HEK293 (cell line): ENCODE data around the gene NRF1.
A peak's percentile ranks its signal among the peaks of the same experiment; 100 is the strongest.

Source experiments
- CTCF ChIA-PET: fragments of 350-600 bp; formaldehyde crosslinking; extraction: SDS; loops from one replicate; lab custom pipeline; 2021; ENCODE audit warnings: antibody characterized with exemption; lab: Yijun Ruan, JAX
- POLR2A ChIA-PET: fragments of 300-600 bp; formaldehyde crosslinking; extraction: SDS; loops from one replicate; lab custom pipeline; 2020; ENCODE audit warnings: antibody characterized with exemption, inconsistent platforms; lab: Yijun Ruan, JAX
- H3K27ac ChIP-seq: fragments of 200-500 bp; sonication (Bioruptor generic); 2 replicates; pipeline ENCODE4 v1.5.1; 2014; ENCODE audit warnings: low read depth, low read length, control low read depth, inconsistent platforms; ENCODE audit errors: extremely low read depth
- H3K36me3 ChIP-seq, 2 experiments: fragments of 200-500 bp in 1 of 2; sonication (Bioruptor generic) in 1 of 2; 1 replicate in 1 of 2; 2 replicates in 1 of 2; pipeline ENCODE4 v1.5.1; 2014 to 2017; ENCODE audit warnings: inconsistent platforms in 2 of 2, low read length in 2 of 2; ENCODE audit not compliant: control insufficient read depth in 2 of 2, insufficient read depth in 1 of 2
- H3K4me1 ChIP-seq: fragments of 200-500 bp; sonication (Bioruptor generic); 2 replicates; pipeline ENCODE4 v1.5.1; 2014; ENCODE audit warnings: mild to moderate bottlenecking, low read length, inconsistent platforms; ENCODE audit not compliant: control insufficient read depth, insufficient read depth
- H3K4me3 ChIP-seq: 2 replicates; pipeline ENCODE4 v1.5.1; 2011; ENCODE audit warnings: low read depth, mild to moderate bottlenecking, control low read depth, low read length, moderate library complexity
- H3K9me3 ChIP-seq: fragments of 200-500 bp; sonication (Bioruptor generic); 2 replicates; pipeline ENCODE4 v1.5.1; 2014; ENCODE audit warnings: low read depth, low read length, inconsistent platforms; ENCODE audit not compliant: control insufficient read depth, insufficient read depth
- GLI2 ChIP-seq: fragments of 450-650 bp; formaldehyde crosslinking; IDR thresholded peaks from 2 replicates; pipeline ENCODE4; 2017; ENCODE audit warnings: missing biosample characterization, missing genetic modification characterization, low read depth, borderline replicate concordance
- GLIS2 ChIP-seq: fragments of 450-650 bp; formaldehyde crosslinking; IDR thresholded peaks from 2 replicates; pipeline ENCODE4 v1.5.1; 2016; ENCODE audit warnings: missing biosample characterization, missing genetic modification characterization
- HIC1 ChIP-seq: fragments of 450-650 bp; formaldehyde crosslinking; IDR thresholded peaks from 2 replicates; pipeline ENCODE4 v1.5.1; 2016; ENCODE audit warnings: missing biosample characterization, missing genetic modification characterization
- KLF1 ChIP-seq: fragments of 450-650 bp; formaldehyde crosslinking; IDR thresholded peaks from 2 replicates; pipeline ENCODE4 v1.5.1; 2016; ENCODE audit warnings: missing biosample characterization, missing genetic modification characterization
- WT1 ChIP-seq: fragments of 450-650 bp; formaldehyde crosslinking; IDR thresholded peaks from 2 replicates; pipeline ENCODE4 v1.5.1; 2016; ENCODE audit warnings: missing biosample characterization, missing genetic modification characterization
- ZNF23 ChIP-seq: fragments of 450-650 bp; formaldehyde crosslinking; IDR thresholded peaks from 2 replicates; pipeline ENCODE4 v1.5.1; 2016; ENCODE audit warnings: missing biosample characterization, missing genetic modification characterization, borderline replicate concordance
- ZNF394 ChIP-seq: fragments of 450-650 bp; formaldehyde crosslinking; IDR thresholded peaks from 2 replicates; pipeline ENCODE4 v1.5.1; 2016; ENCODE audit warnings: missing biosample characterization, missing genetic modification characterization, mild to moderate bottlenecking, moderate library complexity, borderline replicate concordance
- ZNF426 ChIP-seq: fragments of 450-650 bp; formaldehyde crosslinking; IDR thresholded peaks from 2 replicates; pipeline ENCODE4 v1.5.1; 2017; ENCODE audit warnings: missing biosample characterization, missing genetic modification characterization, mild to moderate bottlenecking, inconsistent platforms, moderate library complexity
- ZNF48 ChIP-seq: fragments of 450-650 bp; formaldehyde crosslinking; IDR thresholded peaks from 2 replicates; pipeline ENCODE4 v1.5.1; 2016; ENCODE audit warnings: missing biosample characterization, missing genetic modification characterization
- ZNF626 ChIP-seq: fragments of 450-650 bp; sonication (Bioruptor Pico); formaldehyde crosslinking; IDR thresholded peaks from 2 replicates; pipeline ENCODE4 v1.5.1; 2018; ENCODE audit warnings: missing biosample characterization, missing genetic modification characterization, inconsistent platforms
- TF ChIP-seq, protein P1 (sequence below): sonication (generic); formaldehyde crosslinking; IDR thresholded peaks from 2 replicates; pipeline ENCODE4 v1.8.1; 2022; ENCODE audit warnings: mild to moderate bottlenecking, moderate library complexity, missing genetic modification reagents
- TF ChIP-seq, protein P2 (sequence below): fragments of 450-650 bp; IDR thresholded peaks from 2 replicates; pipeline ENCODE4 v1.5.1; 2018; ENCODE audit warnings: missing biosample characterization, missing genetic modification characterization
- TF ChIP-seq, protein P3 (sequence below): fragments of 450-650 bp; formaldehyde crosslinking; IDR thresholded peaks from 2 replicates; pipeline ENCODE4 v1.5.1; 2016; ENCODE audit warnings: missing biosample characterization, missing genetic modification characterization, borderline replicate concordance

NRF1 gene

GRCh38 chr7:129799350-129799955, 187.9 kb downstream of the NRF1 start:
- H3K27ac ChIP-seq = no peak overlapping the region
- H3K4me1 ChIP-seq = no peaks in the 10 kb centered on the region
- no peaks in the 10 kb centered on the region for H3K9me3 ChIP-seq
- CTCF ChIA-PET = no interaction called here
- no peaks in the 10 kb centered on the region for H3K36me3 ChIP-seq
- POLR2A ChIA-PET = no interaction called here
- no peak overlapping the region for H3K4me3 ChIP-seq
- TF ChIP-seq, protein P1, sequence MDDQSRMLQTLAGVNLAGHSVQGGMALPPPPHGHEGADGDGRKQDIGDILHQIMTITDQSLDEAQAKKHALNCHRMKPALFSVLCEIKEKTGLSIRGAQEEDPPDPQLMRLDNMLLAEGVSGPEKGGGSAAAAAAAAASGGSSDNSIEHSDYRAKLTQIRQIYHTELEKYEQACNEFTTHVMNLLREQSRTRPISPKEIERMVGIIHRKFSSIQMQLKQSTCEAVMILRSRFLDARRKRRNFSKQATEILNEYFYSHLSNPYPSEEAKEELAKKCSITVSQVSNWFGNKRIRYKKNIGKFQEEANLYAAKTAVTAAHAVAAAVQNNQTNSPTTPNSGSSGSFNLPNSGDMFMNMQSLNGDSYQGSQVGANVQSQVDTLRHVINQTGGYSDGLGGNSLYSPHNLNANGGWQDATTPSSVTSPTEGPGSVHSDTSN (CRISPR knock-in tag) = no peak
- TF ChIP-seq HIC1 (tag by site-specific recombination) = peak; percentile 33; the same call in 1 of the 2 replicates

DNA sequence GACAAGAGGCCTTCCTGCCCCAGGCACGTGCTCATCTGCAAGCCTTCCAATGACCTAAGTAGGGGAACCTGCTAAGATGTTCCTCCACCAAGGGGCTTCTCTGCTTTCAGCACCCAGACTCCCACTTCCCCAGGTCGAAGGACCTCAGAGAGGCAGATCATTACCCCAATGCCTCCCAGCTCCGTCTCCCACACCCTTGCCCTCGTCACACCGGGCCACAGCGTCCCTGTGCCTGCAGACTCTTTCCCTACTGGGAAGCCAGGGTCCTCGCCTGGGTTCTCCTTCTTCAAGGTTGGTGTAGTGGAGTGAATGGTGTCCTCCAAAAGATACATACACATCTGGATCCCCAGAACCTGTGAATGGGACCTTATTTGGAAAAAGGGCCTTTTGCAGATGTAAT, 189.4 kb downstream of the NRF1 start:
- ChIA-PET CTCF (interaction anchor here (0.6 to 0.7 kb wide), 2 partner anchors 28 to 430 kb away, joined by 3 read pairs; no protein-coding TSS in a partner anchor), POLR2A (no interaction called here)
- H3K9me3 ChIP-seq = no peaks in the 10 kb centered on the region
- no peaks in the 10 kb centered on the region for H3K4me1 ChIP-seq
- no peak overlapping the region for H3K4me3 ChIP-seq
- no peak overlapping the region for H3K27ac ChIP-seq
- TF ChIP-seq GLIS2 (tag by site-specific recombination) (no peak), ZNF23 (tag by site-specific recombination) (no peak), ZNF394 (tag by site-specific recombination) (no peak)
- TF ChIP-seq, protein P2, sequence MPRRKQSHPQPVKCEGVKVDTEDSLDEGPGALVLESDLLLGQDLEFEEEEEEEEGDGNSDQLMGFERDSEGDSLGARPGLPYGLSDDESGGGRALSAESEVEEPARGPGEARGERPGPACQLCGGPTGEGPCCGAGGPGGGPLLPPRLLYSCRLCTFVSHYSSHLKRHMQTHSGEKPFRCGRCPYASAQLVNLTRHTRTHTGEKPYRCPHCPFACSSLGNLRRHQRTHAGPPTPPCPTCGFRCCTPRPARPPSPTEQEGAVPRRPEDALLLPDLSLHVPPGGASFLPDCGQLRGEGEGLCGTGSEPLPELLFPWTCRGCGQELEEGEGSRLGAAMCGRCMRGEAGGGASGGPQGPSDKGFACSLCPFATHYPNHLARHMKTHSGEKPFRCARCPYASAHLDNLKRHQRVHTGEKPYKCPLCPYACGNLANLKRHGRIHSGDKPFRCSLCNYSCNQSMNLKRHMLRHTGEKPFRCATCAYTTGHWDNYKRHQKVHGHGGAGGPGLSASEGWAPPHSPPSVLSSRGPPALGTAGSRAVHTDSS (tag by site-specific recombination) = no peak
- H3K36me3 ChIP-seq = no peaks in the 10 kb centered on the region

DNA sequence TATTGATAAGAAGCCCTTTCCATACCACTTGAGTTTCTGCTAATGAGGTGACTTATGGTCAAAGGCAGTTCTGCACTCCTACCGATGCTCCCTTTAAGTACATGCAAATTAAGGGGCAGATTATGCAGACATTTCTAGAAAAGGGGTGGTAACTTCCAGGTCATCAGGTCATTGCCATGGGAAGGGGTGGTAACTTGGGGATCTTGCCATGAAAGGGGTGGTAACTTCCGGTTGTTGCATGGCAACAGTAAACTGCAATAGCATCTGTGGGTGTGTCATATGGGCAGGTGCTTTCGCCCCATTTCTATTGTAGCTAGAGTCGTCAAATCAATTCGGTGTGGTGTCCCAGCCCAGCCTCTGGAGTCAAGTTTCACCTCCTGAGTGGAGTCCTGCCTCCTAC, 190.4 kb downstream of the NRF1 start:
- TF ChIP-seq KLF1 (tag by site-specific recombination) (peak; percentile 55; the same call in 1 of the 2 replicates), ZNF426 (tag by site-specific recombination) (no peak)
- POLR2A ChIA-PET = no interaction called here
- H3K4me3 ChIP-seq = no peak overlapping the region
- H3K36me3 ChIP-seq = no peaks in the 10 kb centered on the region
- H3K9me3 ChIP-seq = no peaks in the 10 kb centered on the region
- no peak overlapping the region for H3K27ac ChIP-seq
- H3K4me1 ChIP-seq = no peaks in the 10 kb centered on the region
- CTCF ChIA-PET = no interaction called here

GRCh38 chr7:129803546-129804081, 192.1 kb downstream of the NRF1 start:
- Histone ChIP-seq H3K4me3 (no peak overlapping the region), H3K4me1 (no peaks in the 10 kb centered on the region), H3K36me3 (no peaks in the 10 kb centered on the region), H3K27ac (no peak overlapping the region), H3K9me3 (no peaks in the 10 kb centered on the region)
- POLR2A ChIA-PET = no interaction called here
- CTCF ChIA-PET = no interaction called here
- no peak for TF ChIP-seq WT1 (tag by site-specific recombination)
- TF ChIP-seq ZNF48 (tag by site-specific recombination) = no peak
- no peak for TF ChIP-seq HIC1 (tag by site-specific recombination)
- TF ChIP-seq ZNF626 (tag by site-specific recombination) = no peak
- TF ChIP-seq, protein P3, sequence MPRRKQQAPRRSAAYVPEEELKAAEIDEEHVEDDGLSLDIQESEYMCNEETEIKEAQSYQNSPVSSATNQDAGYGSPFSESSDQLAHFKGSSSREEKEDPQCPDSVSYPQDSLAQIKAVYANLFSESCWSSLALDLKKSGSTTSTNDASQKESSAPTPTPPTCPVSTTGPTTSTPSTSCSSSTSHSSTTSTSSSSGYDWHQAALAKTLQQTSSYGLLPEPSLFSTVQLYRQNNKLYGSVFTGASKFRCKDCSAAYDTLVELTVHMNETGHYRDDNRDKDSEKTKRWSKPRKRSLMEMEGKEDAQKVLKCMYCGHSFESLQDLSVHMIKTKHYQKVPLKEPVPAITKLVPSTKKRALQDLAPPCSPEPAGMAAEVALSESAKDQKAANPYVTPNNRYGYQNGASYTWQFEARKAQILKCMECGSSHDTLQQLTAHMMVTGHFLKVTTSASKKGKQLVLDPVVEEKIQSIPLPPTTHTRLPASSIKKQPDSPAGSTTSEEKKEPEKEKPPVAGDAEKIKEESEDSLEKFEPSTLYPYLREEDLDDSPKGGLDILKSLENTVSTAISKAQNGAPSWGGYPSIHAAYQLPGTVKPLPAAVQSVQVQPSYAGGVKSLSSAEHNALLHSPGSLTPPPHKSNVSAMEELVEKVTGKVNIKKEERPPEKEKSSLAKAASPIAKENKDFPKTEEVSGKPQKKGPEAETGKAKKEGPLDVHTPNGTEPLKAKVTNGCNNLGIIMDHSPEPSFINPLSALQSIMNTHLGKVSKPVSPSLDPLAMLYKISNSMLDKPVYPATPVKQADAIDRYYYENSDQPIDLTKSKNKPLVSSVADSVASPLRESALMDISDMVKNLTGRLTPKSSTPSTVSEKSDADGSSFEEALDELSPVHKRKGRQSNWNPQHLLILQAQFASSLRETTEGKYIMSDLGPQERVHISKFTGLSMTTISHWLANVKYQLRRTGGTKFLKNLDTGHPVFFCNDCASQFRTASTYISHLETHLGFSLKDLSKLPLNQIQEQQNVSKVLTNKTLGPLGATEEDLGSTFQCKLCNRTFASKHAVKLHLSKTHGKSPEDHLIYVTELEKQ (tag by site-specific recombination) = no peak
- TF ChIP-seq GLI2 (tag by site-specific recombination) = no peak
